Femur (tissue), 1 donor: Measurements from ENCODE around the gene TMEM190.

ENCODE experiments used
- DNase-seq: peaks from one replicate; pipeline ENCODE4 v3.0.0-alpha.2; 2017

TMEM190 gene

DNA sequence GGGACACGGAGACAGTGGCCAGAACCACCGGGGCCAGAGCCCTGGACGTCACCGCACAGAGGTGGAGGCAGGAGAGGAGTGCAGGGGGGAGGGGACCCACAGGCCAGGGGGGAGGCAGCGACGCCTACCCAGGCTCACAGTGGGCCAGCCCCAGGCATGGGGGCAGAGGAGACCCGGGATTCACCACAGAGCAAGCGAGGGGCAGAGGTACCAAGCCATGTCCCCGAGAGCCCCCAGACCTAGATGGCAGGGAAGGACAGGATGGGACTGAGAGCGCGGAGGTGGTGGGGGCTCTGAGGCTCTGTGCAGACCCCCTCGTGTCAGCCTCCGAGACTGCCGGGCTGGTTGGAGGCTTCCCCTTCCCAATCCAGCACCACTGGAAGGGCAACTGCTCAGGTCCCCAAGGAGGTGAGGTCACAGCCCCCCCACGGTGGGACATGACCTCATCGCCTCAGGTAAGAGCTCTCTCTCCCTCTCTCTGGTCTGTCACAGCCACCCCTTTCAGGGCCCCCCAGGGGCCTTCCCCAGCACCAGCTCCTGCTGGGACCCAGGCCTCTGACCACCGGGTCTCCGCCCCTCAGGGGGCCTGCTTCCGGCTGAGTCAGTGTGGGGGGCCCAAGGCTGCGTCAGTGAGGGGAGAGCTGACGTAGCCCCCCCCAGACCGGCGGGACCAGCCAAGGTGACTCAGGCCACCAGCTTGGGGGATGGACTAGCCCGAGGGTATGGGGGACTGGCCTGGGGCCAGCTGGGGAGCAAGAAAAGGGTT lies 4.1 kb upstream of the TMEM190 start:
- DNase-seq = no peak

GRCh38 chr19:55373306-55373992 lies 3.2 kb upstream of the TMEM190 start:
- DNase-seq = no peak

- no peak for DNase-seq
These were observed 2.5 kb upstream of the TMEM190 start for GRCh38 chr19:55373993-55374757.

- peak; percentile 60 for DNase-seq
These were observed 918 bp downstream of the TMEM190 start for GRCh38 chr19:55377356-55378131.

- DNase-seq = peak; percentile 75
These were observed 2.5 kb downstream of the TMEM190 start for GRCh38 chr19:55379174-55379573.

DNA sequence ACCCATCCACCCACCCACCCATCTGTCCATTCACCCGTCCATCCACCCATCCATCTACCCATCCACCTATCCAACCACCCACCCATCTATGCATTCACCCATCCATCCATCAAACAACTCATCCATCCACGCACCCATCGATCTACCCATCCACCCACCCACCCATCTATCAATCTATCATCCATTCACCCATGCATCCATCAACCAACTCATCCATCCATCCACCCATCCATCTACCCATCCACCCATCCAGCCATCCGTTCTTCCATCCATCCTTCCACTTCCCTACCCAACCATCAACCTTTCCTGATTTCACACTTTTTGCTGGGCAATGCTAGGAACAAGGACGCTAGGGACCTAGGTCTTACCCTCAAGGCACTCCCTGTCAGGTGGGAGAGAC lies 5.4 kb downstream of the TMEM190 start:
- DNase-seq = no peak

- DNase-seq = no peak
These were observed 6.0 kb downstream of the TMEM190 start for GRCh38 chr19:55382522-55383054.

DNA sequence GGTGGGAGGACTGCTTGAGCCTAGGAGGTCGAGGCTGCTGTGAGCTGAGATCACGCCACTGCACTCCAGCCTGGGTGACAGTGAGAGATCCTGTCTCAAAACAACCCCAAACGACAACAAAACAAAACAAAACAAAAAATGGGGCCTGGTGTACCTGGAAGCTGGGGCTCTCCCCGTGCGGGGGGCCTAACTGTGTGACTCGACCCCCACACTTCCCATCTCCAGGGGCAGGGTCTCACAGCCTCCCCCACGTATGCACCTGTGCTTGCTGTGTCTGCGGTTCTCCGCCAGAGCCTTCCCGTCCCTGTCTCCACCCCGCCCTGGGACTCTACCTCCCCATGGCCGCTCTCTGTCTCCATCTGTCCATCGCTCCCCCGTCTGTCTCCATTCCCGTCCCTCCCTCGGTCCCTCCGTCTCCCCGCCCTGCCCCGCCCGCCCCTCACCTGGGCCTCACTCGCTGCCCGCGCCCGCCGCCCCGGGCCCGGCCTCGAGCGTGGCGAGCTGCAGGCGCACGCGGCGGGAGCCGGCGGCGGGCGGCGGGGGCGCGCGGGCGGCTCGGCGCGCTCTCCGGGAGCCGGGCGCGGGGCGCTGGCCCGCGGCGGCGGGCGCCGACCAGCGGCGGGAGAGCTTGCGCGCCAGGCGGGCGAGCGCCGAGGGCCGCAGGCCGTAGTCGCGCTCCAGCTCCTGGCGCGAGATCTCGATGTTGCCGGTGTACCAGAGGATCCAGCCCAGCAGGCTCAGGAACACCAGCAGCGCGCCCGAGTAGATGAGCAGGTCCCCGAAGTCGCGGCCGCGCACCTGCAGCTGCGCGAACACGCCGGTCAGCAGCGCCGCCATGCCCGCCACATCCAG lies 6.9 kb downstream of the TMEM190 start:
- peak; percentile 69 for DNase-seq

DNA sequence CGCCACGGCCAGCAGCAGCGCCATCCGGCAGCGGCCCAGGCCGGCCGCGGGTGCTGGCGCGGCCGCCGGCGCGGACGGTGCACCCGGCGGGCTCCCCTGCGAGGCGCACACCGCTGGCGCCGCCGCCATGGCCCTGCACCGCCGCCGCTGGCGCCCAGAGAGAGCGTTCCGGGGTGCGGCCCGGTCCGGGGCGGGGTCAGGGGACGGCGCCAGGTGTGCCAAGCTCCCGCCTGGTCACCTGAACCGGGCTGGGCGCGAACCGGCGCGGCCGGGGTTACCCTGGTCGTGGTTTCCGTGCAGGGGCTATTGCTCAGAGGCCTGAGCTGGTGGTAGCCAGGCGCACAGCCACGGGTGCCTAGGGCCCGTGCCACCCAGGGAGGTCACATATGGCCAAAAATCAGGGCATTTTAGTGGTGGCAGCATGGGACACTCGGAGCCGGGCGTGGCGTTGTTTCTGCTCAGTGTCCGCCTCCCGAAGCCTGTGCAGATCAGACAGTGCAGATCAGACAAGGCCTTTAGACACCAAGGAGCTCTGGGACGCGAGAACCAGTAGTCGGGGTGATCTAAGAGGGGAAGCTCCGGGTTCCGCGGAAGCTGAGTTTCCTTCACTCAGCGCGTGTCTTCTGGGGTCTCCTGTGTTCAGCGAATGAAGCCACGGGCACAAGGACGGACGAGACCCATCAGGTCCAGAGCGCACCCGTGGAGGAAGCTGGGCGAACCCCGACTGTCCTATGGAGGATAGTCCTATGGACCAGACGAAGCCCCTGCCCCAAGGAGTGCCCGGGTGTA lies 7.7 kb downstream of the TMEM190 start, which contains the start of gene TMEM238:
Gene TMEM238 (minus strand): TSS at position 162 of the 789 bp plus-strand sequence. CDS start 33 bp downstream, at position 129.
- no peak for DNase-seq

- peak; percentile 97 for DNase-seq
These were observed 8.5 kb downstream of the TMEM190 start for GRCh38 chr19:55384920-55385723.

DNA sequence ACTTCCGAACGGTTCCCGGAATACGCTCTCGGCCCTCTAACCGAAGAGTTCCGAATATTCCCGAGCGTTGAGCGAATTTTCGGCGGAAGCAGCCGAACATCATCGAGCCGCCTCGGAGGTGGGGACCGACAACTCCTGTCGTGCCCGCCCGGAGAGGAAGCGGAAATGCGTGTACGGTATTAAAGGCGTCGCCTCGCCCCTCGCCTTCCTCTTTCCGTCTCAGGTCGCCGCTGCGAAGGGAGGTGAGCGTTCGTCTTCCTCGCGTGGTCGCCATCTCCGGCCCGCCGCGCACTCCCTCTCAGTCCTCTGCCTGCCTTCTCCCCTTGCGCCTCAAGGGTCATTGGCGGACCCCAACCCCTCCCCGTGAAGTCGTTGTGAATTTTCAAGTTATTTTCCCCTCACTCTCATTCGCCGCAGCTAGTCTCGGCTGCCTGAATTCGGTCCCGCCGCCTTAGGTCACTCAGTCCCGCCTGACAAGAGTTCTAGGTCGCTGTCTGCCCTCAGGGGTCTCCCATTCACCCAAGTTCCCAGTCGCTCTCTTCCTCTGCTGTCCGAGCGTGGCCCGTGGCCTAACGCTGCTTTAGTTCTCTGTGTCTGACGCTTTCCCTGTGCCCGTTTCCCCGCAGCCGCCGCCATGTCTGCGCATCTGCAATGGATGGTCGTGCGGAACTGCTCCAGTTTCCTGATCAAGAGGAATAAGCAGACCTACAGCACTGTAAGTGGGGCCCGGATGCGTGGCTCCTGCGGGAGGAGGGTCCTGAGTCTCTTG lies 9.3 kb downstream of the TMEM190 start, which contains the start of gene RPL28:
Gene RPL28 (plus strand): TSS at position 209 of the 769 bp plus-strand sequence. CDS start 426 bp downstream, at position 635.
- peak; percentile 100 for DNase-seq

DNA sequence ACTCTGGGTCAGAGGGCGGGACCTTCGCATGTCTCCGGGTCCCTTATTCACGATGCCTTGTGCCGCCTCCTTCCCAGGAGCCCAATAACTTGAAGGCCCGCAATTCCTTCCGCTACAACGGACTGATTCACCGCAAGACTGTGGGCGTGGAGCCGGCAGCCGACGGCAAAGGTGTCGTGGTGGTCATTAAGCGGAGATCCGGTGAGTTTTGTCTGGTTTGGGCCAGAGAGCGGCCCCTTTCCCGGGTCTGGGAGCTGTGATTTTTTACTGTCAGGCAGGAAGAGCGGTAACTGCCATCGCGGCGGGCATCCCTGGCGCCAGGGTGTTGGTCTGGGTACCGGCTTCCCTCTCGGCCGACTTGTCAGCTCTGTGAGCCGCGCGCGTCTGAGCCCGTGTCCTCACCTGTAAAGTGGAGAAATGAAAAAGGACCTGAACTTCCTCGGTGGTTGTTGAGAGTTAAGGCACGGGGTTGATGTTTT lies 9.9 kb downstream of the TMEM190 start:
- DNase-seq = peak; percentile 23

GRCh38 chr19:55387736-55388497 lies 11.3 kb downstream of the TMEM190 start:
- DNase-seq = peak; percentile 26

DNA sequence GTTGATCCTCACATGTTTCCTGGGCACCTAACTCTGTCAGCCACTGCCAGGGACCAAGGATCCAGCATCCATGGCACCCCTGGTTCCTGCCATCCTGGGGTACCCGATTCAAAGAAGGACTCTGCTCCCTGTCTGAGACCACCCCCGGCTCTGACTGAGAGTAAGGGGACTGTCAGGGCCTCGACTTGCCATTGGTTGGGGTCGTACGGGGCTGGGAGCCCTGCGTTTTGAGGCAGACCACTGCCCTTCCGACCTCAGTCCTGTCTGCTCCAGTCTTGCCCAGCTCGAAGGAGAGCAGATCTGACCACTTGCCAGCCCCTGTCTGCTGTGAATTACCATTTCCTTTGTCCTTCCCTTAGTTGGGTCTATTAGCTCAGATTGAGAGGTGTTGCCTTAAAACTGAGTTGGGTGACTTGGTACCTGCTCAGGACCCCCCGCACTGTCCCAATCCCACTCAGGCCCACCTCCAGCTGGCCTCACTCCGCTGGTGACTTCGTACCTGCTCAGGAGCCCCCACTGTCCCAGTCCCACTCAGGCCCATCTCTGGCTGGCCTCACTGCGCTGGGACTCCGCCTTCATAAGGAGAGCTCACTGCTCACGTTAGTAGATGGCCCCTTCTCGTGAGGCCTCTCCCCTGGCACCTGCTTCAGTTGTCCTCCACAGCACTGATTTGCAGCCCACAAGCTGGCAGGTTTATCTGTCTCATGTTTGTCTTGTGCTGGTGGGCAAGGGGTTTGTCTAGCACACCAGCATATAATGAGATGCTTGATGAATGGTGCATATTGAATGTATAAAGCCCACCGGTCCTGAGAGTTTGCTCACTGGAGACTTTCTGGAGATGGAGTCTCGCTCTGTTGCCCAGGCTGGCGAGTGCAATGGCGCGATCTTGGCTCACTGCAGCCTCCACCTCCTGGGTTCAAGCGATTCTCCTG lies 13.0 kb downstream of the TMEM190 start:
- peak; percentile 18 for DNase-seq

DNA sequence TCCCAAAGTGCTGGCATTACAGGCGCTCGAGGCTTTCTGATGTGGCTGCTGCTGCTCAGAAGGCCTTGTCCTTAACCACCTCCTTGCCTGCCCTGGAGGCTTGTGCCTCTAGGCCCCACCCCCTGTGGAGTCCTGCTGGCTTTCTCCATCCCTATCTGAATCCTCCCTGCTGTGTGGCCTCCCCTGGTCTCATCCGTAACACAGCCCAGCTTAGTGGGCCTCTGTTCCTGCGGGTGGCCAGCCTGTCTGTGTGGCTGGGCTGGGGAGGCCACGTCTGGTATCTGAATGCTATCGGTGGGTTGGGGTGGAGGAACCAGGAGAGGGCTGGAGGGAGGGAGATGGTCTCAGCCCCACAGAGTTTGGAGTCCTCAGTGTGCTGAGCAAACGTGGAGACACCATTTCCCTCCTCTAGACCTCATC lies 13.8 kb downstream of the TMEM190 start:
- no peak for DNase-seq

DNA sequence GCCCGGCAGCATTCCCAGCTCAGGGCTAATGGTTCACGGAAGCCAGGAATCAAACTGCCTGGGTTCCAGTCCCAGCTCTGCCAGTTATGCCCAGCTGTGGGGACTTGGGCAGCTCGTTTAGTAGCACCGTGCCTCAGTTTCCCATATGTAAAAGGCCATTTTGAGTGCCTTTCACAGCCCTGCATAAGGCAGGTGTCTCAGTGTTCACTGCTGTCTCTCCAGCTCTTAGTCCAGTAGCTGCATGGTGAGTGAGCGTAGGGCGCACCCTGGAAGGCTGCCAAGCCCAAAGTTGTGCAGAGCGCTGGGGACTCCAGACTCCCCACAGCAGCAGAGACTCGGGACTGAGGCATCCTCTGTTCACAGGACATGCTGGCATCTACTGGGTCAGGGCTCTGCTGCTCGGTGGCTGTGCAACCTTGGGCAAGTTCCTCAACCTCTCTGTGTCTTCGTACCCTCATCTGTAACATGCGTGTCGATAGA lies 14.6 kb downstream of the TMEM190 start:
- DNase-seq = peak; percentile 33
